ENCODE results near the gene TNRC6C. TPM values are rescaled to one million over a fixed set of nuclear protein-coding genes. Genes with fewer than 3 reads are reported as not detected.
A peak's percentile ranks its signal among the peaks of the same experiment; 100 is the strongest.

TNRC6C gene
- total and polyA plus RNA-seq, 2 of the 13 experiments (the other 11 are each of a cell fraction or from before 2014, with no cell fraction given): 0.66 to 4.9 TPM

GRCh38 chr17:78144736-78145641 lies 186.5 kb downstream of the TNRC6C start (continued):
- TF ChIP-seq ZNF530 (CRISPR knock-in tag; IDR thresholded peaks at IDR 0.05; ENCODE audit: low read depth): no peak
- TF ChIP-seq TP53 (CRISPR knock-in tag; conservative IDR thresholded peaks at IDR 0.05): peak; percentile 69; the same call in 1 of the 2 replicates
- no peak for TF ChIP-seq ADNP (CRISPR knock-in tag; IDR thresholded peaks at IDR 0.05)
- TF ChIP-seq ELF1 (CRISPR knock-in tag; IDR thresholded peaks at IDR 0.05): 0 out of 2 replicates have a peak, but pooled peaks have one; percentile 11
- TF ChIP-seq ZNF567 (CRISPR knock-in tag; IDR thresholded peaks at IDR 0.05; ENCODE audit: borderline replicate concordance): 0 out of 2 replicates have a peak, but pooled peaks have one; percentile 19
- TF ChIP-seq ATM (IDR thresholded peaks at IDR 0.05; ENCODE audit: borderline replicate concordance): no peak
- no peak for TF ChIP-seq U2AF2 (IDR thresholded peaks at IDR 0.05; ENCODE audit: low read depth, low read length)
- no peak; the same call in 1 of the 2 replicates for TF ChIP-seq ZNF33B (CRISPR knock-in tag; IDR thresholded peaks at IDR 0.05)
- TF ChIP-seq CSRNP2 (CRISPR knock-in tag; conservative IDR thresholded peaks at IDR 0.05; ENCODE audit: low read depth): no peak
- no peak for TF ChIP-seq ZNF598 (CRISPR knock-in tag; IDR thresholded peaks at IDR 0.05; ENCODE audit: borderline replicate concordance)
- peak; percentile 79; the same call in 1 of the 2 replicates for TF ChIP-seq ZBTB20 (CRISPR knock-in tag; IDR thresholded peaks at IDR 0.05; ENCODE audit: borderline replicate concordance, low read depth)
- TF ChIP-seq ZNF451 (CRISPR knock-in tag; IDR thresholded peaks at IDR 0.05): peak; percentile 56; the same call in 1 of the 2 replicates
- no peak for TF ChIP-seq MLXIP (CRISPR knock-in tag; IDR thresholded peaks at IDR 0.05; ENCODE audit: borderline replicate concordance)
- no peak for TF ChIP-seq LBX2 (CRISPR knock-in tag; IDR thresholded peaks at IDR 0.05; ENCODE audit: borderline replicate concordance)
- TF ChIP-seq TERF1 (CRISPR knock-in tag; IDR thresholded peaks at IDR 0.05): no peak
- no peak for TF ChIP-seq NFIB (CRISPR knock-in tag; IDR thresholded peaks at IDR 0.05; ENCODE audit: borderline replicate concordance)
- peak; percentile 87 for TF ChIP-seq KDM5B (CRISPR knock-in tag; IDR thresholded peaks at IDR 0.05; ENCODE audit: borderline replicate concordance)
- TF ChIP-seq IRF2 (CRISPR knock-in tag; IDR thresholded peaks at IDR 0.05): peak; percentile 78; the same call in 1 of the 2 replicates
